Measurements from ENCODE around the gene TP53INP2. TPM values are rescaled to one million over a fixed set of nuclear protein-coding genes. Genes with fewer than 3 reads are reported as not detected.

TP53INP2 gene
- polyA plus RNA-seq, 3 donors, result 0.46 to 20.6 (median 0.66) TPM

GRCh38 chr20:34724172-34724571, 20.0 kb downstream of the TP53INP2 start:
- 100% methylated on average over 3 of the region's 3 CpGs for WGBS (ENCODE audit: insufficient coverage)
- H3K4me3 Mint-ChIP-seq, result no peak overlapping the region
- no peaks in the 10 kb centered on the region for H4K20me1 ChIP-seq (ENCODE audit: insufficient read depth, low read length)
- H3K36me3 ChIP-seq (replicated peaks in 1 of 2; ENCODE audit: control insufficient read depth in 1 of 2, insufficient read depth in 2 of 2, low read length in 2 of 2), result peaks cover 67 to 95% of the 10 kb centered on the region in 2 donors
- no peaks in the 10 kb centered on the region for H3K27me3 ChIP-seq (ENCODE audit: control insufficient read depth in 2 of 2, insufficient read depth in 2 of 2, low read length in 2 of 2)
- intact Hi-C loops (cut with micrococcal nuclease), result no loop called here
- H3K4me1 Mint-ChIP-seq, result no peaks in the 10 kb centered on the region
- H3K4me2 ChIP-seq (replicated peaks; ENCODE audit: extremely low read depth, low read length, poor library complexity, severe bottlenecking), result no peak overlapping the region
- TF ChIP-seq, protein P1, sequence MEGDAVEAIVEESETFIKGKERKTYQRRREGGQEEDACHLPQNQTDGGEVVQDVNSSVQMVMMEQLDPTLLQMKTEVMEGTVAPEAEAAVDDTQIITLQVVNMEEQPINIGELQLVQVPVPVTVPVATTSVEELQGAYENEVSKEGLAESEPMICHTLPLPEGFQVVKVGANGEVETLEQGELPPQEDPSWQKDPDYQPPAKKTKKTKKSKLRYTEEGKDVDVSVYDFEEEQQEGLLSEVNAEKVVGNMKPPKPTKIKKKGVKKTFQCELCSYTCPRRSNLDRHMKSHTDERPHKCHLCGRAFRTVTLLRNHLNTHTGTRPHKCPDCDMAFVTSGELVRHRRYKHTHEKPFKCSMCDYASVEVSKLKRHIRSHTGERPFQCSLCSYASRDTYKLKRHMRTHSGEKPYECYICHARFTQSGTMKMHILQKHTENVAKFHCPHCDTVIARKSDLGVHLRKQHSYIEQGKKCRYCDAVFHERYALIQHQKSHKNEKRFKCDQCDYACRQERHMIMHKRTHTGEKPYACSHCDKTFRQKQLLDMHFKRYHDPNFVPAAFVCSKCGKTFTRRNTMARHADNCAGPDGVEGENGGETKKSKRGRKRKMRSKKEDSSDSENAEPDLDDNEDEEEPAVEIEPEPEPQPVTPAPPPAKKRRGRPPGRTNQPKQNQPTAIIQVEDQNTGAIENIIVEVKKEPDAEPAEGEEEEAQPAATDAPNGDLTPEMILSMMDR (IDR thresholded peaks at IDR 0.05), result no peak
- no peak for DNase-seq
- H2AFZ ChIP-seq (ENCODE audit: insufficient read depth, low read depth, low read length, poor library complexity, severe bottlenecking), result no peak overlapping the region
- H3K27ac Mint-ChIP-seq, result no peak overlapping the region
- no peak overlapping the region for H3K4me3 ChIP-seq (replicated peaks in 1 of 3; ENCODE audit: low read depth in 2 of 3, low read length in 3 of 3)
- no peaks in the 10 kb centered on the region for H3K27me3 Mint-ChIP-seq (ENCODE audit: low read depth in 3 of 3)
- no peaks in the 10 kb centered on the region for H3K4me1 ChIP-seq (ENCODE audit: control insufficient read depth in 1 of 2, insufficient read depth in 2 of 2, low read length in 2 of 2)
- H3K36me3 Mint-ChIP-seq, result peaks cover 68 to 83% of the 10 kb centered on the region in 2 donors
- H3K27ac ChIP-seq (ENCODE audit: low read depth in 1 of 2, low read length in 2 of 2), result no peak overlapping the region
- no peaks in the 10 kb centered on the region for H3K9me3 Mint-ChIP-seq
- no peaks in the 10 kb centered on the region for H3K79me2 ChIP-seq (ENCODE audit: insufficient read depth, low read length)
- H3K9ac ChIP-seq (ENCODE audit: insufficient read depth, low read length, poor library complexity, severe bottlenecking), result no peak overlapping the region
- H3K9me3 ChIP-seq (replicated peaks in 1 of 2; ENCODE audit: control insufficient read depth in 1 of 2, insufficient read depth in 1 of 2, low read length in 2 of 2), result no peaks in the 10 kb centered on the region

DNA sequence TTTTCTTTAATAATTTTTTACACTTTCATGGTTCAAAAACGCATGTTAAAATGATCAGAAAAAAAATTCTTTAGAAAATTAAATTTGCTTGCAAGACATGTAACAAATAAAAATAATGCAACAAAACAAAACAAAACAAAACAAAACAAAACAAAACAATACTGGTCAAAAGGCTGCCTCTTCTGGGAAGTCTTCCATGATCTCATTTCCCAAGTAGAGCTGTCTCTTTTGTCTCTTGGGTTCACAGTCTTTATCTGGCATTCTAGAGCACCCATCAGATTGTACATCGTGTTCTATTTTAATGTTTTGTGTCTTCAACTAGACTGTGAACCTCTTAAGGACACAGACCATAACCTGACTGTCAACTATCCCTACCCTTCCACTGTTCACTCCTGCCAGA, 25.3 kb downstream of the TP53INP2 start:
- Mint-ChIP-seq H3K27ac (no peak overlapping the region), H3K4me1 (no peaks in the 10 kb centered on the region), H3K9me3 (no peaks in the 10 kb centered on the region), H3K4me3 (no peak overlapping the region), H3K36me3 (peaks cover 66 to 78% of the 10 kb centered on the region in 2 donors), H3K27me3 (ENCODE audit: low read depth in 3 of 3) (no peaks in the 10 kb centered on the region)
- Histone ChIP-seq H3K4me3 (replicated peaks in 1 of 3; ENCODE audit: low read depth in 2 of 3, low read length in 3 of 3) (no peak overlapping the region), H3K79me2 (ENCODE audit: insufficient read depth, low read length) (no peaks in the 10 kb centered on the region), H3K4me1 (ENCODE audit: control insufficient read depth in 1 of 2, insufficient read depth in 2 of 2, low read length in 2 of 2) (no peaks in the 10 kb centered on the region), H3K27ac (ENCODE audit: low read depth in 1 of 2, low read length in 2 of 2) (no peak overlapping the region), H3K27me3 (ENCODE audit: control insufficient read depth in 2 of 2, insufficient read depth in 2 of 2, low read length in 2 of 2) (no peaks in the 10 kb centered on the region), H2AFZ (ENCODE audit: insufficient read depth, low read depth, low read length, poor library complexity, severe bottlenecking) (no peak overlapping the region), H3K4me2 (replicated peaks; ENCODE audit: extremely low read depth, low read length, poor library complexity, severe bottlenecking) (no peak overlapping the region), H3K9me3 (replicated peaks in 1 of 2; ENCODE audit: control insufficient read depth in 1 of 2, insufficient read depth in 1 of 2, low read length in 2 of 2) (no peaks in the 10 kb centered on the region), H3K9ac (ENCODE audit: insufficient read depth, low read length, poor library complexity, severe bottlenecking) (no peak overlapping the region), H4K20me1 (ENCODE audit: insufficient read depth, low read length) (no peaks in the 10 kb centered on the region), H3K36me3 (replicated peaks in 1 of 2; ENCODE audit: control insufficient read depth in 1 of 2, insufficient read depth in 2 of 2, low read length in 2 of 2) (peaks cover 62 to 96% of the 10 kb centered on the region in 2 donors)
- TF ChIP-seq, protein P1 (IDR thresholded peaks at IDR 0.05), result no peak
- WGBS (ENCODE audit: insufficient coverage), result 100% methylated on average over 1 of the region's 2 CpGs
- intact Hi-C loops (cut with micrococcal nuclease), result no loop called here
- DNase-seq, result no peak

All from CD14-positive monocyte (primary cell).